NCI-H748 (cell line): ENCODE measurements around the gene ACOX1.

ENCODE experiments used
- DNase-seq: peaks from one replicate; lab custom pipeline; 2025; ENCODE audit not compliant: unreplicated experiment; lab: John Stamatoyannopoulos, UW

ACOX1 gene

DNA sequence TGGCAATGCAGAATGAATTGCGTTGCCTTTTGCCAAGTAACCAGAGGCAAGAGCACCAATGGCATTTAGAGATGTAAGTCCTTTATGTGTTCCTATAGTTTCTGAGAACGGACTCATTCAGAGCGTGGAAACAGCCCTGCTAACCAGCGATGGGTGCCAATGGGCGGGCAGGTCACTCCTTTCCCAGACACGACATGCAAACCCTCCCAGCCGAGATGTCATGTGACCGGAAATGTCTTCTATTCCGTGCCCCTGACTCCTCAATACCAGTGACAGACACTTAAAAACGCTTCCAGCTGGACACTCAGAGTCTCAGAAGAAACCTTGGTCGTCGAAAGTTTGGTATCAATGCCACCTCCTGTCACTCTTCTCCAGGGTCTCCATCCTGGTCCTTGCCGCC lies 41.3 kb downstream of the ACOX1 start:
- DNase-seq: no peak

DNA sequence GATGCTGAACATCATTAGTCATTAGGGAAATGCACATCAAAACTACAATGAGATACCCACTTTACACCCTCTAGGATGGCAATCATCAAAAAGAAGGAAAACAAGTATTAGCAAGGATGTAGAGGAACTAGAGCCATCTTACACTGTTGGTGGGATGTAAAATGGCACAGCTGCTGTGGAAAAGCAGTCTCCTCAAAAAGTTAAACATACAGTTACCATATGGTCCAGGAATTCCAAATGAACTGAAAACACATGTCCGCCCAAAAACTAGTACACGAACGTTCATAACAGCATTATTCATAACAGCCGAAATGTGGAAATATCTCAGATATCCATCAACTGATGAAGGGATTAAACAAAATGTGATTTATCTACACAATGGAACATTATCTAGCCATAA lies 45.2 kb downstream of the ACOX1 start:
- DNase-seq: no peak

DNA sequence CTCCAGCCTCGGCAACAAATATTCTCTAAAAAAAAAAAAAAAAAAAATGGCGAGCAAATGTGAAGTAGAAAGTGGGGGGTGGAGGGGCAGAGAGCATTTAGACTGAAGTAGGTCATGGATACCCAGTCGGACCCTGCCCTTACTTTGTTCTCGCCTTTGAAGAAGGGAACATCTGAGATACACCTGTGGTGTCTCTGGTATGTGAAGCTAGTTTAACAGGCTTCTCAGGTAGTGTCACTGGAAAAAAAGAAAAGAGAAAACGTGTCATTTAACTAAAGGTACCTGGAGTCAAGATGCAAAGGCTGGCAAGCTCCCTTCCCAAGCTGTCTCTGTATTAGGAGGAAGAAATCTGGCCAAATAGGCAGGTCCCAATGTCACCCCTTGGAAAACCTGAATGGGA lies 46.1 kb downstream of the ACOX1 start:
- DNase-seq: no peak

GRCh38 chr17:75931062-75931461 lies 47.9 kb downstream of the ACOX1 start:
- DNase-seq: no peak

GRCh38 chr17:75927286-75927922 lies 51.6 kb downstream of the ACOX1 start:
- peak; percentile 20 for DNase-seq

GRCh38 chr17:75926456-75926855 lies 52.5 kb downstream of the ACOX1 start:
- no peak for DNase-seq

- DNase-seq: no peak
These were observed 53.1 kb downstream of the ACOX1 start for GRCh38 chr17:75925912-75926311.

DNA sequence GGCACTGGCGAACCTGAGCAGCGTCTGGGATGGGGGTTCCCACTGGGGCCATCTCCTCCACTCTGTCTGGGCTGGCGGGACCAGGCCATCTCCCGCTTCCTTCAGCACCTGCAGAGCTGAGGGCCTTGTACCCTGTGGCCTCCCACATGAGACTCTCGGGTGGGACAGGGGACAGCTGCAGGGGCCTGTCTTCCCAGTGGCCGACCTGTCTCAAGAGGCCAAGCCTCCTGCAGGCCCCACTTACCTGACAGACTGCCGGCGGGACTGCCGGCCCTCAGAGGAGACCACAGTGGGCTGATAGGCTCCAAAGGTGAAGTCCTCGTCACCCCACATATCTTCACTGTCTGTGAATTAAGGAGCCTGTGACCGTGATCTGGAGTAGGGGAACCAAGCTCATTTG lies 53.9 kb downstream of the ACOX1 start:
- DNase-seq: no peak

- no peak for DNase-seq
These were observed 55.7 kb downstream of the ACOX1 start for GRCh38 chr17:75922963-75923874.

GRCh38 chr17:75922173-75922961 lies 56.6 kb downstream of the ACOX1 start:
- no peak for DNase-seq

GRCh38 chr17:75921596-75921995 lies 57.4 kb downstream of the ACOX1 start:
- no peak for DNase-seq

DNA sequence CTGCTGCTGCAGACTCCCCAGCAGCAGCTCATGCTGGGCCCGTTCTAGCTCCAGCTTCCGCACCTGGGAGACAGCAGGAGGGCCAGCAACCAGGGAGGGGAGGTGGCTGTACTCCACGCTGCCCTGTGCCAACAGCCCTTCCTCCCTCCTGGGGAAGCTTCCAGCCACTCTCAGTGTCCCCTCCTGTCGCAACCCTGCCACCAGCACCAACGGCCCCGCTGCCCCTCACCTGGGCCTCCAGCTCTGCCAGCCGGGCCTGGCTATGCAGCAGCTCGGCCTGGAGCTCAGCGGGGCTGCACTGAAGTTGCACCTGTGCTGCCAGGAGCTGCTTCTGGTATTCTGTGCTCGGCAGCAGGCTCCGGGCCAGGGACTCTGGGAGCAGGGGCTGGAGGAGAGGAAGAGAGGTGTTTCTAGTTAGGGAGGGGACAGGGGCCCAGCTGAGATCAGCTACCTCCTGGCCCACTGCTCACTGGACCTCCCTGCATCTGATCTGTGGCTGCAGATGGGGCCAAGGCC lies 58.9 kb downstream of the ACOX1 start:
- no peak for DNase-seq

- no peak for DNase-seq
These were observed 59.4 kb downstream of the ACOX1 start for GRCh38 chr17:75919611-75920010.

GRCh38 chr17:75917917-75918445 lies 61.0 kb downstream of the ACOX1 start:
- DNase-seq: no peak

GRCh38 chr17:75917141-75917916 lies 61.6 kb downstream of the ACOX1 start:
- DNase-seq: no peak

- DNase-seq: no peak
These were observed 63.7 kb downstream of the ACOX1 start for GRCh38 chr17:75915268-75915667.

GRCh38 chr17:75914643-75915267 lies 64.2 kb downstream of the ACOX1 start:
- no peak for DNase-seq

- DNase-seq: no peak
These were observed 65.3 kb downstream of the ACOX1 start for GRCh38 chr17:75913537-75914210.

- no peak for DNase-seq
These were observed 68.3 kb downstream of the ACOX1 start for GRCh38 chr17:75910699-75911098.
